ENCODE measurements around the gene MACROD2. TPM values are rescaled to one million over a fixed set of nuclear protein-coding genes. Genes with fewer than 3 reads are reported as not detected.

The MACROD2 gene
- total RNA-seq, 4 donors from 2014 or later: 2.1 to 28.1 (median 12.6) TPM

GRCh38 chr20:15673206-15673605, 1677.9 kb downstream of the MACROD2 start:
- Histone ChIP-seq H3K4me1 (no peaks in the 10 kb centered on the region), H3K9me3 (no peaks in the 10 kb centered on the region), H3K27ac (no peak overlapping the region), H3K36me3 (no peaks in the 10 kb centered on the region), H3K4me3 (no peak overlapping the region), H3K27me3 (no peaks in the 10 kb centered on the region)
- intact Hi-C loops (cut with DNase I; ENCODE audit: low total_unique reads): no loop called here
- no peak for TF ChIP-seq CTCF (IDR thresholded peaks at IDR 0.05)
- TF ChIP-seq POLR2A (IDR thresholded peaks at IDR 0.05): no peak
- no peak for DNase-seq

GRCh38 chr20:15674253-15675060, 1679.1 kb downstream of the MACROD2 start:
- intact Hi-C loops (cut with DNase I; ENCODE audit: low total_unique reads): no loop called here
- Histone ChIP-seq H3K36me3 (no peaks in the 10 kb centered on the region), H3K9me3 (no peaks in the 10 kb centered on the region), H3K4me3 (no peak overlapping the region), H3K27ac (no peak overlapping the region), H3K4me1 (no peaks in the 10 kb centered on the region), H3K27me3 (no peaks in the 10 kb centered on the region)
- DNase-seq: no peak
- TF ChIP-seq CTCF (IDR thresholded peaks at IDR 0.05) (no peak), POLR2A (IDR thresholded peaks at IDR 0.05) (no peak)

- no peak for TF ChIP-seq POLR2A (IDR thresholded peaks at IDR 0.05)
- no peak for TF ChIP-seq CTCF (IDR thresholded peaks at IDR 0.05)
- Histone ChIP-seq H3K27ac (no peak overlapping the region), H3K4me3 (no peak overlapping the region), H3K9me3 (no peaks in the 10 kb centered on the region), H3K27me3 (no peaks in the 10 kb centered on the region), H3K4me1 (no peaks in the 10 kb centered on the region), H3K36me3 (no peaks in the 10 kb centered on the region)
- no peak for DNase-seq
- intact Hi-C loops (cut with DNase I; ENCODE audit: low total_unique reads): no loop called here
Measured at GRCh38 chr20:15675061-15675514, 1679.8 kb downstream of the MACROD2 start.

GRCh38 chr20:15675813-15676484, 1680.6 kb downstream of the MACROD2 start:
- H3K9me3 ChIP-seq: no peaks in the 10 kb centered on the region
- no peaks in the 10 kb centered on the region for H3K27me3 ChIP-seq
- intact Hi-C loops (cut with DNase I; ENCODE audit: low total_unique reads): no loop called here
- H3K27ac ChIP-seq: no peak overlapping the region
- H3K4me3 ChIP-seq: no peak overlapping the region
- TF ChIP-seq POLR2A (IDR thresholded peaks at IDR 0.05) (no peak), CTCF (IDR thresholded peaks at IDR 0.05) (no peak)
- DNase-seq: no peak
- H3K36me3 ChIP-seq: no peaks in the 10 kb centered on the region
- H3K4me1 ChIP-seq: no peaks in the 10 kb centered on the region

GRCh38 chr20:15676815-15677214, 1681.5 kb downstream of the MACROD2 start:
- H3K36me3 ChIP-seq: no peaks in the 10 kb centered on the region
- no peaks in the 10 kb centered on the region for H3K4me1 ChIP-seq
- intact Hi-C loops (cut with DNase I; ENCODE audit: low total_unique reads): no loop called here
- DNase-seq: no peak
- no peaks in the 10 kb centered on the region for H3K27me3 ChIP-seq
- H3K4me3 ChIP-seq: no peak overlapping the region
- no peak for TF ChIP-seq POLR2A (IDR thresholded peaks at IDR 0.05)
- no peak for TF ChIP-seq CTCF (IDR thresholded peaks at IDR 0.05)
- no peaks in the 10 kb centered on the region for H3K9me3 ChIP-seq
- no peak overlapping the region for H3K27ac ChIP-seq

All from uterus (tissue), 4 donors.